ENCODE results near the gene ADCY7. TPM values are rescaled to one million over a fixed set of nuclear protein-coding genes. Genes with fewer than 3 reads are reported as not detected.
"Not testable (repeated sequence)": the region's sequence is repeated elsewhere in the genome, so short reads cannot be mapped to it uniquely, and the experiment has no call there.

The ADCY7 gene
- total RNA-seq, 4 donors from 2014 or later = 12.7 to 23.5 (median 19.3) TPM

DNA sequence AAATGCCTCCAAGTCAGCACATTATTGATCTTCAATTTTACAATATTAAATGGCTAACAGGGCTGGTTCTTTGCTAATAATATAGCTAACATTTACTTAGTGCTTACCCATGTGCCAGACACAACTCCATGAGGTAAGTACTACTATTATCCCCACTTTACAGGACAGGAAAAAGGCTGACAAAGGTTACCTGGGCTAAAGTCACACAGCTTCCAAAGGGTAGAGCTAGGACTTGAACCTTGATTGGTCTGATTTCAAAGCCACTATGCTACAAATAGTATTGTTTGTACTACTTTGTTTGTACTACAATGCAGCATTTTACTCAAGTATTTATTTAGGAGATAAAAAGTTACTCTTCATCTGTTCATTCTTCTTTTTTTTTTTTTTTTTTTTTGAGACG, 70.5 kb downstream of the ADCY7 start:
- H3K27me3 ChIP-seq = no peaks in the 10 kb centered on the region
- 33% methylated on average over 1 of the region's 1 CpG; no CpG with 5 or more reads in 1 of the 2 donors for WGBS, 2 donors (ENCODE audit: low coverage in 1 of 2)
- H3K36me3 ChIP-seq = peaks cover 0 to 35% of the 10 kb centered on the region in 2 donors
- TF ChIP-seq POLR2A (IDR thresholded peaks at IDR 0.05) (no peak), CTCF (IDR thresholded peaks at IDR 0.05) (no peak), POLR2AphosphoS5 (IDR thresholded peaks at IDR 0.05) (no peak), EP300 (IDR thresholded peaks at IDR 0.05) (no peak)
- H3K27ac ChIP-seq = peak overlapping the region in 3 of 4 donors; percentile 34 to 84 (median 59)
- H3K4me3 ChIP-seq = no peak overlapping the region
- H3K4me1 ChIP-seq = peaks cover 4 to 92% (median 7%) of the 10 kb centered on the region in 3 donors
- ATAC-seq = no peak
- no peaks in the 10 kb centered on the region for H3K9me3 ChIP-seq

- Histone ChIP-seq H3K27me3 (no peaks in the 10 kb centered on the region), H3K36me3 (peaks cover 0 to 36% of the 10 kb centered on the region in 2 donors), H3K4me1 (peaks cover 4 to 80% (median 7%) of the 10 kb centered on the region in 3 donors), H3K9me3 (no peaks in the 10 kb centered on the region), H3K4me3 (no peak overlapping the region), H3K27ac (peak overlapping the region in 3 of 4 donors; percentile 29 to 84 (median 48))
- 71 to 75% methylated on average over 8 of the region's 8 CpGs for WGBS, 2 donors (ENCODE audit: low coverage in 1 of 2)
- ATAC-seq = no peak
- TF ChIP-seq CTCF (IDR thresholded peaks at IDR 0.05) = no peak
- TF ChIP-seq POLR2A (IDR thresholded peaks at IDR 0.05) = no peak
- TF ChIP-seq EP300 (IDR thresholded peaks at IDR 0.05) = no peak
- no peak for TF ChIP-seq POLR2AphosphoS5 (IDR thresholded peaks at IDR 0.05)
Observed at GRCh38 chr16:50338371-50339231, 72.2 kb downstream of the ADCY7 start.

DNA sequence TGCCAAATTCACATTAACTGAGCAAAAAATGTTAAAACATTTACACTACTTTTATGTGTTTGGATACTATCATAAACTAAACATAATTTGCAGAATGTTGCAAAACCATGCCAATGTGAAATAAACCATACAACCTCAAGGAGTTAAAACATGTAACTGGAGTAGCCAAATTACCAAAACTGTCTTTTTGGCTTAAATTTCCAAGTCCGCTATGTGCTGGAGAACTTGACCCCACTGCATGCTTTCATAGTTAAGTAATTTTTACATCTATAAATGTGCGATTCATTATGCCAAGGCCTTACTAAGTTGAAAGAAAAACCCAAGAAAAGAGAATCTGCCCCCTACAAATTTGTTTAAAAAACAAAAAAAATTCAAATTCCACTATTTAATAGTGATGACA, 74.2 kb downstream of the ADCY7 start:
- Histone ChIP-seq H3K9me3 (no peaks in the 10 kb centered on the region), H3K4me1 (peaks cover 4 to 60% (median 4%) of the 10 kb centered on the region in 3 donors), H3K4me3 (no peak overlapping the region), H3K27me3 (no peaks in the 10 kb centered on the region), H3K36me3 (peaks cover 0 to 37% of the 10 kb centered on the region in 2 donors), H3K27ac (peak overlapping the region; percentile 24 to 74 (median 52))
- no peak for ATAC-seq
- TF ChIP-seq POLR2AphosphoS5 (IDR thresholded peaks at IDR 0.05) = peak; percentile 58
- no peak for TF ChIP-seq CTCF (IDR thresholded peaks at IDR 0.05)
- no peak for TF ChIP-seq POLR2A (IDR thresholded peaks at IDR 0.05)
- WGBS, 2 donors (ENCODE audit: low coverage in 1 of 2) = 17 to 44% methylated on average over 2 of the region's 2 CpGs

- ATAC-seq, H3K27ac ChIP-seq, H3K9me3 ChIP-seq, H3K27me3 ChIP-seq, H3K4me3 ChIP-seq: not testable (repeated sequence)
- peaks cover 0 to 36% (median 4%) of the 10 kb centered on the region in 3 donors for H3K4me1 ChIP-seq
- peaks cover 0 to 40% of the 10 kb centered on the region in 2 donors for H3K36me3 ChIP-seq
- WGBS, 2 donors (ENCODE audit: low coverage in 1 of 2) = no CpG with 5 or more reads among the region's 8 CpGs
Observed at GRCh38 chr16:50343566-50343965, 77.2 kb downstream of the ADCY7 start.

DNA sequence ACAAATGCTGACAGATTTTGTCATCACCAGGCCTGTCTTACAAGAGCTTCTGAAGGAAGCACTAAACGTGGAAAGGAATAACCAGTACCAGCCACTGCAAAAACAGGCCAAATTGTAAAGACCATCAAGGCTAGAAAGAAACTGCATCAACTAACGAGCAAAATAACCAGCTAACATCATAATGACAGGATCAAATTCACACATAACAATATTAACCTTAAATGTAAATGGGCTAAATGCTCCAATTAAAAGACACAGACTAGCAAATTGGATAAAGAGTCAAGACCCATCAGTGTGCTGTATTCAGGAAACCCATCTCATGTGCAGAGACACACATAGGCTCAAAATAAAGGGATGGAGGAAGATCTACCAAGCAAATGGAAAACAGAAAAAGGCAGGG, 78.9 kb downstream of the ADCY7 start:
- 80 to 91% methylated on average over 1 to 2 of the region's 2 CpGs for WGBS, 2 donors (ENCODE audit: low coverage in 1 of 2)
- H3K4me1 ChIP-seq = peaks cover 0 to 20% (median 4%) of the 10 kb centered on the region in 3 donors
- H3K9me3 ChIP-seq, H3K27me3 ChIP-seq, H3K27ac ChIP-seq, ATAC-seq, H3K4me3 ChIP-seq: not testable (repeated sequence)
- peaks cover 3 to 45% of the 10 kb centered on the region in 2 donors for H3K36me3 ChIP-seq

GRCh38 chr16:50351116-50351515, 84.8 kb downstream of the ADCY7 start:
- H3K27ac ChIP-seq = no peak overlapping the region
- no peaks in the 10 kb centered on the region for H3K27me3 ChIP-seq
- no peaks in the 10 kb centered on the region for H3K9me3 ChIP-seq
- no peak for ATAC-seq
- TF ChIP-seq CTCF (IDR thresholded peaks at IDR 0.05) (no peak), EP300 (IDR thresholded peaks at IDR 0.05) (no peak), POLR2AphosphoS5 (IDR thresholded peaks at IDR 0.05) (no peak), POLR2A (IDR thresholded peaks at IDR 0.05) (no peak)
- H3K4me3 ChIP-seq = no peak overlapping the region
- peaks cover 3 to 12% (median 8%) of the 10 kb centered on the region in 3 donors for H3K4me1 ChIP-seq
- peaks cover 6 to 61% of the 10 kb centered on the region in 2 donors for H3K36me3 ChIP-seq
- 90 to 94% methylated on average over 5 of the region's 5 CpGs for WGBS, 2 donors (ENCODE audit: low coverage in 1 of 2)

Data from gastroesophageal sphincter (tissue), 4 donors.